HG02642 (cell line): ENCODE data around the gene WNT2B.

Experiments
- ATAC-seq: cut with Tn5 transposase; IDR thresholded peaks from one replicate; pipeline ENCODE4 v1.9.1; 2021; ENCODE audit warnings: mild to moderate bottlenecking; ENCODE audit not compliant: unreplicated experiment, poor library complexity

The WNT2B gene

DNA sequence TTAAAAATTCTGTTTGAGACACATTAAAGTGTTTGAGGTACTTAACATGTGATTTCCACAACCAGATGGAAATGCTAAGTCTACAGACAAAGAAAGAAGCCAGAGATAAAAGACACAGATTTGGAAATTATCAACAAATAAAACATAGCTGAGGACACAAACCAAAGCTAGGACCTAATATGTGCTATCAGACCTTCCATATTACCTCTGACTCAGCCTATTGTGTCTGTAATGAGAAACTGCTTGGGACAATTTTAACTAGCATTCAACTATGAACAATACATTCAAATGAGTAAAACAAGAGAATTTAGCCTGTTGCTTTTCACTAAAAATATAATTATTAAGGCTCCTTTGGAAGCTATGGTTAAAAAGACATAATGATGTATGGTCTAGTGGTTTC lies 54.6 kb downstream of the WNT2B start:
- no peak for ATAC-seq

DNA sequence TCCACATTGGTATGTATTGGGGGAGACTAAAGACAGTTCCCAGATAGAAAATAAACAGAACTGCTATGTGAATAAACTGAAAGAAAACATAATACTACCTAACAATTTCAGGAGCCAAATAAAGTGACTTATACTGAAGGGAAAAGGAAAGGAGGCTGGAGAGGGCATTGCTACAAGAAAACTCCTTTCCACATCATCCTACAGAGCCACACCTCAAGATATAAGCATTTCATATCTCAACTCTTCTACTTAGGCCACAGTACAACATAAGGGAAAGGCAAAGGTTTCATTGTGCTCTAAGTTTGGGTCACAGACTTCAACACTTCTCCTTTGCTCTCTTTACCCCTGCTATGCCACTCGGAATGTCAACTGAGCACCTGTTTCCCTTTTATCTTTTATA lies 55.3 kb downstream of the WNT2B start:
- ATAC-seq: no peak

DNA sequence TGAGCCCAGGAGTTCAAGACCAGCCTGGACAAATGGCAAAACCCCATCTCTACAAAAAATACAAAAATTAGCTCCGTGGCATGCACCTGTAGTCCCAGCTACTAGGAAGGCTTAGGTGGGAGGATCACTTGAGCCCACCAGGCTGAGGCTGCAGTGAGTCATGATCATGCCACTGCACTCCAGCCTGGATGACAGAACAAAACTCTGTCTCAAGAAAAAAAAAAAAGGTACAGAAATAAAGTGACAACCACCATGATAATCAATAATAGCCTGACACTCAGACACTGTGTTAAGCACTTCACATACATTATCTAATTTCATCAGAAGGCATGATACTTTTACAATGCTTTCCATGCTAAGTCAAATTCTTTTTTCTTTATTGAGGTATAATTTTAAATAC lies 57.0 kb downstream of the WNT2B start:
- ATAC-seq: no peak

DNA sequence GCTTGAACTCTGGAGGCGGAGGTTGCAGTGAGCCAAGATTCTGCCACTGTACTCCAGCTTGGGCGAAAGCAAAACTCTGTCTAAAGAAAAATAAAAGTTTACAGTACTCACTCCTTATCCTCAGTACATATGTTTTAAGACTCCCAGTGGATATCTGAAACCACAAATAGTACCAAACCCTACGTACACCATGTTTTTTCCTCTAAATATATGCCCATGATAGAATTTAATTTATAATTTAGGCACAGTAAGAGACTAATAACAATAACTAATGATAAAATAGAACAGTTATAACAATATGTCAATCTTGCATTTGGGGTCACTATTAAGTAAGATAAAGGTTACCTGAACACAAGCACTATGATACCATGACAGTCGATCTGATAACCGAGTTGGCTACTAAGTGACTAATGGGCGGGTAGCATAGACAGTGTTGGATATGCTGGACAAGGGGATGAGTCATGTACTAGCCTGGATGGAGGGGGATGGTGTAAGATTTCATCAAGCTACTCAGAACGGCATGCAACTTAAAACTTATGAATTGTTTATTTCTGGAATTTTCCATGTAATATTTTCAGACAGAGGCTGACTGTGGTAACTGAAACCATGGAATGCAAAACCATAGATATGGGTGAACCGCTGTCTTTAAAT lies 66.5 kb downstream of the WNT2B start:
- ATAC-seq: no peak

DNA sequence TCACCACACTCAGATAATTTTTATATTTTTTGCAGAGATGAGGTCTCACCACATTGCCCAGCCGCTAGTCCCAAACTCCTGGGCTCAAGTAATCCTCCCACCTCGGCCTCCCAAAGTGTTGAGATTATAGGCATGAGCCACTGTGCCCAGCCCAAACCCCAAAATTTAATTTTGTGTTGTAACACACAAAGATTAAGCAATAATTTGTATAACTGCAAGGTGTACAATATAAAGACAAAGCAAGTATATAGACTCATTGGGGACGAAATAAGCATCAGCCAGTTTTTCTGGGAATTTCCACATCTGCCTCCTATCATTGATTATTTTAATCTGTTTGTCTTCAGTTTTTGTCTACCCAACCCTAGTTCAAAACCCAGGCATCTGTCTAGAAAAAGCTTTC lies 67.5 kb downstream of the WNT2B start:
- no peak for ATAC-seq
